ENCODE results near the gene NPW. TPM values are rescaled to one million over a fixed set of nuclear protein-coding genes. Genes with fewer than 3 reads are reported as not detected.

The NPW gene
- total and polyA plus RNA-seq, 2 donors (not counting 3 experiments of a cell fraction or from before 2014, with no cell fraction given): 0.84 to 3.3 TPM

DNA sequence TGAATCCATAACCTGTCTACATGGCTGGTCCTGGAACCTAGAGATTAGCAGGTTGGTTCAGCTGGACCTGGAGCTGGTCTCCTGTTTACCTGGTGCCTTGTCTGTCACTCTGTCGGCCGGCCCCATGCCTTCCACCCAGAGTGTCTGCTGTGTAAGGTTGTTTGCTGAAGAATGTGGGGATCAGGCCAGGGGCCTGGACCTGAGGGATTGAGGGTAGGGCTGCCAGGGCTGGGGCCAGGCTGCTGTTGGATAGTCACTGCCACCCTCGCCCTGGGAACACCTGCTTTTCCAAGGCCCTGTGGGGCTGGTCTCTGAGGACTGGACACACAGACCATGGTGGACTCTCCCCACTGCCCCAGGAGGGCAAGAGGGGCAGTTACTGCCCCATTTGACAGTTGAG is 8.6 kb downstream of the NPW start:
- DNase-seq (ENCODE audit: low read depth, low spot score) (no peak), FAIRE-seq (peak; percentile 8)
- no peak overlapping the region for H2AFZ ChIP-seq (ENCODE audit: low read depth, low read length)
- no peaks in the 10 kb centered on the region for H3K27me3 ChIP-seq (ENCODE audit: control insufficient read depth in 2 of 2, insufficient read depth in 2 of 2, low read length in 2 of 2)
- H3K36me3 ChIP-seq (ENCODE audit: control insufficient read depth in 2 of 2, extremely low read depth in 1 of 2, insufficient read depth in 2 of 2, low read length in 2 of 2): no peaks in the 10 kb centered on the region
- H4K20me1 ChIP-seq (replicated peaks; ENCODE audit: control insufficient read depth, extremely low read depth, insufficient read depth, low read length): no peaks in the 10 kb centered on the region
- TF ChIP-seq CTCF (IDR thresholded peaks at IDR 0.05; ENCODE audit: extremely low read depth in 1 of 2, insufficient read depth in 1 of 2, low read depth in 1 of 2, low read length in 2 of 2) (no peak), GATA2 (IDR thresholded peaks at IDR 0.05; ENCODE audit: insufficient read depth, insufficient read length, low read depth, low read length) (no peak), POLR2A (IDR thresholded peaks at IDR 0.05; ENCODE audit: low read depth, low read length) (no peak), FOS (IDR thresholded peaks at IDR 0.05; ENCODE audit: borderline replicate concordance, insufficient read depth, low read length) (no peak), EZH2 (IDR thresholded peaks at IDR 0.05; ENCODE audit: borderline replicate concordance, low read depth, low read length, severe bottlenecking) (no peak)
- peak overlapping the region in 1 of 3 experiments; percentile 20 for H3K4me3 ChIP-seq (replicated peaks in 1 of 3; ENCODE audit: insufficient read depth in 1 of 3, low read depth in 1 of 3, low read length in 3 of 3)
- BruUV-seq (replicated peaks): no TSS peak
- H3K79me2 ChIP-seq (ENCODE audit: control insufficient read depth, insufficient read depth, low read length): peaks cover 15% of the 10 kb centered on the region
- no peak overlapping the region for H3K9ac ChIP-seq (replicated peaks; ENCODE audit: extremely low read depth, insufficient read depth, low read length)
- ChIA-PET POLR2A (interaction anchor here (1.5 kb wide), 1 partner anchor 127 kb away, joined by 6 read pairs; the partner anchor contains the start of gene TRAF7), CTCF (interaction anchor here (0.9 to 2.0 kb wide), 5 partner anchors 16 to 112 kb away, joined by 3 to 18 read pairs (median 4); partner anchors contain the start of genes NTHL1 and TSC2)
- peaks cover 39% of the 10 kb centered on the region for H3K4me1 ChIP-seq (ENCODE audit: control insufficient read depth, extremely low read depth, insufficient read depth, low read length)
- H3K4me2 ChIP-seq (ENCODE audit: insufficient read depth, low read length): peak overlapping the region; percentile 16
- no peak overlapping the region for H3K27ac ChIP-seq (ENCODE audit: insufficient read depth, low read depth, low read length)
- dilution Hi-C loops (cut with MboI; ENCODE audit: extremely low pct_ligation_motif_present, low sequenced_read_pairs): loop anchor here (25.0 kb wide), 1 partner anchor 134 kb away; the partner anchor contains the start of gene TRAF7
- intact Hi-C loops (cut with micrococcal nuclease): no loop called here
- H3K9me3 ChIP-seq (replicated peaks; ENCODE audit: control insufficient read depth, insufficient read depth, low read length): no peaks in the 10 kb centered on the region
- no peaks in the 10 kb centered on the region for H3K9me1 ChIP-seq (replicated peaks; ENCODE audit: control insufficient read depth, extremely low read depth, insufficient read depth, low read length)
